ENCODE measurements around the gene CGAS.
"Not testable (repeated sequence)": the region's sequence is repeated elsewhere in the genome, so short reads cannot be mapped to it uniquely, and the experiment has no call there.

Gene CGAS

GRCh38 chr6:73471686-73472290 is 19.7 kb upstream of the CGAS start:
- TF ChIP-seq CTCF (conservative IDR thresholded peaks at IDR 0.05), result no peak
- H3K27ac ChIP-seq, result no peak overlapping the region

- no peak for TF ChIP-seq CTCF (conservative IDR thresholded peaks at IDR 0.05)
These were observed 9.6 kb upstream of the CGAS start, which contains the start of gene MTO1 for GRCh38 chr6:73461537-73462350. Gene MTO1, plus strand, starts transcription at chr6:73461737. Its CDS starts 118 bp downstream, at chr6:73461855.

GRCh38 chr6:73460056-73460455 is 8.0 kb upstream of the CGAS start:
- no peak overlapping the region for H3K27ac ChIP-seq
- no peak for TF ChIP-seq CTCF (conservative IDR thresholded peaks at IDR 0.05)

More at GRCh38 chr6:73461537-73462350, 9.6 kb upstream of the CGAS start, which contains the start of gene MTO1:
- H3K27ac ChIP-seq, result peak within 1 kb of the TSS; percentile 90

GRCh38 chr6:73459474-73459873 is 7.4 kb upstream of the CGAS start:
- not testable (repeated sequence) for H3K27ac ChIP-seq

- TF ChIP-seq CTCF (conservative IDR thresholded peaks at IDR 0.05), result no peak
- H3K27ac ChIP-seq, result no peak overlapping the region
These were observed 4.0 kb upstream of the CGAS start for GRCh38 chr6:73455865-73456629.

GRCh38 chr6:73451223-73452106 is 632 bp downstream of the CGAS start:
- TF ChIP-seq CTCF (conservative IDR thresholded peaks at IDR 0.05), result no peak
- H3K27ac ChIP-seq, result no peak overlapping the region

- no peak overlapping the region for H3K27ac ChIP-seq
- TF ChIP-seq CTCF (conservative IDR thresholded peaks at IDR 0.05), result no peak
These were observed 8.5 kb downstream of the CGAS start for GRCh38 chr6:73443555-73443954.
